ENCODE measurements around the gene ACVR2B. TPM values are rescaled to one million over a fixed set of nuclear protein-coding genes. Genes with fewer than 3 reads are reported as not detected.

ACVR2B gene
- total and polyA plus RNA-seq, 8 donors = 0.61 to 11.0 (median 1.7) TPM

DNA sequence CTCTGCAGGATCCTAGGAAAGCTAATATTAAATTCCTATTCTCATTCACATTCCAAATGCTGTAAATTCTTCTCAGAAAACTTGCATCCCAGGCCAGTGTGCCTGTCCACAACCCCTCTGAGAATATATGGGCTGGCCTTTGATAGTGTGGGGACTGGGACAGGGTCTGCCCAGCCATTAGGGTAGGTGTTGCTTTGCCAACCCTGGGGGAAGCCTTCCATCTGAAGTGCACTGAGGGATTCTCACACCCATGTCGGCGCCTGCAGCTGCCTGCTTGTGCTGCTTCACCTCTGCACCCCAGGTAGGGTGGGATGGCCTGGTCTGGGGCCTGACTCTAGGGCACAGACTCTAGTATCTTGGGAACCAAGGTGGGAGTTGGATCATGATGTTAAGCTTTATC, 27.2 kb downstream of the ACVR2B start:
- no peaks in the 10 kb centered on the region for H3K27me3 ChIP-seq
- WGBS, 5 donors = 91 to 100% (median 100%) methylated on average over 2 of the region's 2 CpGs
- intact Hi-C loops (cut with DNase I; ENCODE audit: low total_unique reads) = no loop called here
- no peak for DNase-seq
- peaks cover 26 to 86% (median 83%) of the 10 kb centered on the region in 4 donors for H3K36me3 ChIP-seq
- H3K9me3 ChIP-seq = no peaks in the 10 kb centered on the region
- H3K4me1 ChIP-seq = no peaks in the 10 kb centered on the region
- H3K4me3 ChIP-seq = no peak overlapping the region
- H3K27ac ChIP-seq = no peak overlapping the region
- no peak for TF ChIP-seq POLR2AphosphoS5 (IDR thresholded peaks at IDR 0.05)
- no peak for TF ChIP-seq EP300 (IDR thresholded peaks at IDR 0.05)
- TF ChIP-seq, protein P1, sequence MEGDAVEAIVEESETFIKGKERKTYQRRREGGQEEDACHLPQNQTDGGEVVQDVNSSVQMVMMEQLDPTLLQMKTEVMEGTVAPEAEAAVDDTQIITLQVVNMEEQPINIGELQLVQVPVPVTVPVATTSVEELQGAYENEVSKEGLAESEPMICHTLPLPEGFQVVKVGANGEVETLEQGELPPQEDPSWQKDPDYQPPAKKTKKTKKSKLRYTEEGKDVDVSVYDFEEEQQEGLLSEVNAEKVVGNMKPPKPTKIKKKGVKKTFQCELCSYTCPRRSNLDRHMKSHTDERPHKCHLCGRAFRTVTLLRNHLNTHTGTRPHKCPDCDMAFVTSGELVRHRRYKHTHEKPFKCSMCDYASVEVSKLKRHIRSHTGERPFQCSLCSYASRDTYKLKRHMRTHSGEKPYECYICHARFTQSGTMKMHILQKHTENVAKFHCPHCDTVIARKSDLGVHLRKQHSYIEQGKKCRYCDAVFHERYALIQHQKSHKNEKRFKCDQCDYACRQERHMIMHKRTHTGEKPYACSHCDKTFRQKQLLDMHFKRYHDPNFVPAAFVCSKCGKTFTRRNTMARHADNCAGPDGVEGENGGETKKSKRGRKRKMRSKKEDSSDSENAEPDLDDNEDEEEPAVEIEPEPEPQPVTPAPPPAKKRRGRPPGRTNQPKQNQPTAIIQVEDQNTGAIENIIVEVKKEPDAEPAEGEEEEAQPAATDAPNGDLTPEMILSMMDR (IDR thresholded peaks at IDR 0.05) = no peak
- no peak for TF ChIP-seq POLR2A (IDR thresholded peaks at IDR 0.05)

DNA sequence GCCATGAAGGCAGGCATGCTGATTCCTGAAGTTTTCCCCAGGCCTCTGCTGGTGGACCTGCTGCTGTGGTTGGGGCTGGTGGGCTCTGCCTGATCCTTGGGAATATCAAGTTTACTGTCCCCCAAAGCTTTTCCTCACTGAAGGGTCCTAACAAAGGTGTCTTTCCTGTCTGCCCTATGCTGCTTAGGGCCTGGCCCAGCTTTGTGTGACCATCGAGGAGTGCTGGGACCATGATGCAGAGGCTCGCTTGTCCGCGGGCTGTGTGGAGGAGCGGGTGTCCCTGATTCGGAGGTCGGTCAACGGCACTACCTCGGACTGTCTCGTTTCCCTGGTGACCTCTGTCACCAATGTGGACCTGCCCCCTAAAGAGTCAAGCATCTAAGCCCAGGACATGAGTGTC, 29.3 kb downstream of the ACVR2B start:
- no peak overlapping the region for H3K4me3 ChIP-seq
- H3K27ac ChIP-seq = no peak overlapping the region
- peaks cover 26 to 90% (median 84%) of the 10 kb centered on the region in 4 donors for H3K36me3 ChIP-seq
- 82 to 93% (median 87%) methylated on average over 10 of the region's 10 CpGs for WGBS, 5 donors
- intact Hi-C loops (cut with DNase I; ENCODE audit: low total_unique reads) = no loop called here
- TF ChIP-seq EP300 (IDR thresholded peaks at IDR 0.05) (no peak), POLR2A (IDR thresholded peaks at IDR 0.05) (no peak), POLR2AphosphoS5 (IDR thresholded peaks at IDR 0.05) (no peak)
- TF ChIP-seq, protein P1 (IDR thresholded peaks at IDR 0.05) = no peak
- no peaks in the 10 kb centered on the region for H3K9me3 ChIP-seq
- no peaks in the 10 kb centered on the region for H3K27me3 ChIP-seq
- no peaks in the 10 kb centered on the region for H3K4me1 ChIP-seq
- DNase-seq = no peak

DNA sequence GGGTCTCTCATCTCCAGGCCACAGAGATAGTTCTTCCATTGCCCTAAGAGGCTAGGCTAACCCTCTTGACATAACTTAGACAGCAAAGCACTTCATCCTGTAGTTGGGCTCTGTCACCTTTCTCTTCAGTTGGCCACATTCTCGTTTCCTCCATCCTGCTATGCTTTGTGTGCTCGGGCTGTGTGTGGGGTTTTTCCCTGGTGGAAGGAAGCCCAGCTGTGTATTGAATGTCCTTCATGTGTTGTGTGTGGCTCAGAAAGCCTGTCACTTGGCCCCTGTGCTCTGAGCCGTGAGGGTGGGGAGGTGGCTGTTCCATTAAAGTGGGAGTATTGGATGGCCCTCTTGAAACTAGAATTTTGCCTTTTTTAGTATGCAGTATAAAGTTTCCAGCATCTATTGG, 33.6 kb downstream of the ACVR2B start:
- no peak for TF ChIP-seq POLR2A (IDR thresholded peaks at IDR 0.05)
- TF ChIP-seq POLR2AphosphoS5 (IDR thresholded peaks at IDR 0.05) = no peak
- TF ChIP-seq, protein P1 (IDR thresholded peaks at IDR 0.05) = no peak
- no peak for TF ChIP-seq EP300 (IDR thresholded peaks at IDR 0.05)
- no peak overlapping the region for H3K27ac ChIP-seq
- no peak for DNase-seq
- no peak overlapping the region for H3K4me3 ChIP-seq
- peaks cover 8 to 56% (median 49%) of the 10 kb centered on the region in 4 donors for H3K36me3 ChIP-seq
- no peaks in the 10 kb centered on the region for H3K4me1 ChIP-seq
- H3K9me3 ChIP-seq = no peaks in the 10 kb centered on the region
- intact Hi-C loops (cut with DNase I; ENCODE audit: low total_unique reads) = no loop called here
- WGBS, 5 donors = 67 to 78% (median 75%) methylated on average over 3 of the region's 3 CpGs
- no peaks in the 10 kb centered on the region for H3K27me3 ChIP-seq

DNA sequence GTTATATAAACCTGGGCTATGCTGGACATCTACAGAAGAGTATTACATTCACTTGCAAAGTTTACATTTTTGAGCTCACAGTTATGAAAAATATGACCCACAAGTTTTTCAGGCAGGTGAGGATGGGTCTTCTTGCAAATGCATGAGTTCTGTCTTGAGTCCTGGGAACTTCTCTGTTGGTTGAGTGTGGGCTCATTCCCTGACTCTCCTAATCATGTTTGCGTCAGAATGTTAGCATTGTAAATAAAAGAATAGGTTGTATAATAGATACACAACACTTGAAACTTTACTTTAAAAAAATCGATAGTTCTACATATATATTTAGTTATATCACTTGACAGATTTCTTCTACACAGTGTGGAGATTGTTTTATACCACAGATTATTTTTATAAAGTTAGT, 35.3 kb downstream of the ACVR2B start:
- H3K4me1 ChIP-seq = no peaks in the 10 kb centered on the region
- WGBS, 5 donors = 31 to 76% (median 53%) methylated on average over 2 of the region's 2 CpGs
- peaks cover 0 to 39% (median 32%) of the 10 kb centered on the region in 4 donors for H3K36me3 ChIP-seq
- H3K4me3 ChIP-seq = no peak overlapping the region
- intact Hi-C loops (cut with DNase I; ENCODE audit: low total_unique reads) = no loop called here
- no peak for TF ChIP-seq POLR2A (IDR thresholded peaks at IDR 0.05)
- TF ChIP-seq, protein P1 (IDR thresholded peaks at IDR 0.05) = no peak
- no peak for TF ChIP-seq POLR2AphosphoS5 (IDR thresholded peaks at IDR 0.05)
- TF ChIP-seq EP300 (IDR thresholded peaks at IDR 0.05) = no peak
- H3K27ac ChIP-seq = no peak overlapping the region
- DNase-seq = no peak
- no peaks in the 10 kb centered on the region for H3K27me3 ChIP-seq
- H3K9me3 ChIP-seq = no peaks in the 10 kb centered on the region

Data from stomach (tissue), 9 donors.